Ecto neural progenitor cell (in vitro differentiated cells): ENCODE data around the gene BECN2.
"Not testable (repeated sequence)": the region's sequence is repeated elsewhere in the genome, so short reads cannot be mapped to it uniquely, and the experiment has no call there.

Experiments used
- DNase-seq: peaks from one replicate; pipeline ENCODE4 v3.0.0-alpha.2; 2018; ENCODE audit warnings: low spot score

The BECN2 gene

DNA sequence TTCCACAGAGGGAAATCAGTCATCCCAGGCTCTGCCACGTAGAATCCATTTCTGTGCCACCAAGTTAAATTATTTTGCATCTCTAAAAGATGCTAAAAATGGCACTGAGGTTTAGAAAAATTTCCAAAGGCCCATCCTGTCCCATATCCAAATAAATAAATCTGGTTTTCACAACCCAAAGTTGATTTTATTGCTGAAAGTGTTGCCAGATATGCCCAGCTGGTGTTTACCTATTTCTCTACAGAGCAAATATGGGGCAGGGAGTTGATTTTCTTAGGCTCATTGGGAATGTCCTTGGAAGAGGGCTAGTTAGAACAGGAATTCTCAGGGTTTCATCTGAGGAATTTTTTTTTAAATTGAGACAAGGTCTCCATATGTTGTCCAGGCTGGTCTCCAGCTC is 22.4 kb downstream of the BECN2 start:
- no peak for DNase-seq

DNA sequence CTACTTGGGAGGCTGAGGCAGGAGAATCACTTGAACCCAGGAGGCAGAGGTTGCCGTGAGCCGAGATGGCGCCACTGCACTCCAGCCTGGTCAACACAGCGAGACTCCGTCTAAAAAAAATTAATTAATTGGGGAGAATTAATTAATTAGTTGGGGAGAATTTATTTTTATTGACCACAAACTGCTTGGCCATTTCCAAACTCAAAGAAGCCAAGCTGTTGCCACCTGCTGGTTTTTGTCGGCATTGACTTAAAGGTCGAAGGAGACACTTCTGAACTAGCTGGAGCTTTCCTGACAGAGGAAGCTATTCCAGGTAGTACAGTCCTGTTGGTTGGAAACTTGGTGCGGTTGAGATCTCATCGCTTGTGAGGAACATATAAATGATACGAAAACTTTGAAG is 28.2 kb downstream of the BECN2 start:
- DNase-seq = peak; percentile 51

DNA sequence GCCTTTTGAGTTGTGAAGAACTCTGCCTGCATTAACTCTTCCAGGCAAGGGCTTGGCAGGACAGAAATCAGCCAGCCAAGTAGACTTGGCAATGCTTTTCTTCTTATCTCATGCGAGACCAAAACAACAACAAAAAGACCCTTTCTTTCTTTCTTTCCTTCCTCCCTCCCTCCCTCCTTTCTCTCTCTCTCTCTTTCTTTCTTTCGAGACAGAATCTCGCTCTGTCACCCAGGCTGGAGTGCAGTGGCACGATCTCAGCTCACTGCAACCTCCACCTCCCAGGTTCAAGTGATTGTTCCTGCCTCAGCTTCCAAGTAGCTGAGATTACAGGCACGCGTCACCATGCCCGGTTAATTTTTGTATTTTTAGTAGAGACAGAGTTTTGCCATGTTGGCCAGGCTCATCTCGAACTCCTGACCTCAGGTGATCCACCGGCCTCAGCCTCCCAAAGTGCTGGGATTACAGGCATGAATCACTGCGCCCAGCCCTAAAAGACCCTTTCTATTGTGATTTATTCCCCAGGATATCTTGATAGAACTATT is 30.9 kb downstream of the BECN2 start:
- not testable (repeated sequence) for DNase-seq

DNA sequence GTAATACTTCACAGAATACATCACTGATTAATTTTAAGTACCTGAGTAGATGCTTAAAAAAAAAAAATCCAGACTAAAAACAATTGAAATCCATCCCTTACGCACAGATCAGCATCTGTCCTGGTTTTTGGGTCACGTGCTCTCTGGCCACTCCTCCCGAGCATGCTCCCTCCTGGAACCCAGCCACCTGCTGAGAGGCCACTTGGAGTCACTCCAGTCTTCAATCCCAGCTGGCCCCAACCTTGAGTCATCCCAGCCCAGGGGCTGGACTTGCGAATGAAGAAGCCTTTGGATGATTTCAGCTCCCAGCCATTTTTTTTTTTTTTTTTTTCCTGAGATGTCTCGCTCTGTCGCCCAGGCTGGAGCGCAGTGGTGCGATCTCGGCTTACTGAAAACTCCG is 32.5 kb downstream of the BECN2 start:
- no peak for DNase-seq

DNA sequence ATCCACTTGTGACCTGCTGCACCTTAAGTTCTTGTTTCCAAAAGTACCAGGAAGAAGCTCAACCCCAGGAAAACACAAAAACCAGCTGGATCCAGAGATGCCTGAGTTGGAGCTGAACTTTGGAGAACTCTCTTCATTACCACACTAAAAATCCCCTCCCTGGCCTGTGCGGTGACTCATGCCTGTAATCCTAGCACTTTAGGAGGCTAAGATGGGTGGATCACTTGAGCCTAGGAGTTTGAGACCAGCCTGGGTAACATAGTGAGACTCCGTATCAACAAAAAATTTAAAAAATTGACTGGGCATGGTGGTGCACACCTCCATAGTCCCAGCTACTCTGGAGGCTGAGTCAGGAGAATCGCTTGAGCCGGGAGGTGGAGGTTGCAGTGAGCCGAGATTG is 35.2 kb downstream of the BECN2 start:
- DNase-seq = no peak

- DNase-seq = no peak
These were observed 36.6 kb downstream of the BECN2 start for GRCh38 chr1:241994171-241994570.

GRCh38 chr1:241997401-241997998 is 39.9 kb downstream of the BECN2 start:
- no peak for DNase-seq

DNA sequence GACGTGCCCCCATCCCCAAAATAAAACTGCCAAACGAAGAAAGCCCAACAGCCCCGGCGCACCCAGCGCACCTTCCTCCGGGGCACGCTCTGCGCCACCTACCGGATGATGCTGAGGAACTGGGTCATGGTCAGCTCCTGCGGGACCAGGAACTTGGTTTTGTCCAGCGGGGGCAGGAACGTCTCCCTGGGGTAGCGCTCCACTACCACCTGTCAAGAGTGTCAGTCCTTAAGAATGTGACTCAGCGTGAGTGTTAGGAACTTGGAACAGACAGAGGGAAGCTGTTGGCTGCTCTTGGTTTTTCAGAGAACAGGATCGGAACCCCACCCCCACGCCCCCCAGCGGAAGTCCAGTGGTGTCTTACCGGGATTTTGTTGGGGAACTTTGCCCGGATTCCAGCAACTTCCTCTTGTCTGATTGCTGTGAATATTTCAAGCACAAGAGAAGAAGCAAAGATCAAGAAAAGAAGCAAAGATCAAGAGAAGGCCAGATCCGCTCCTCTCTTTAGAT is 40.9 kb downstream of the BECN2 start:
- peak; percentile 77 for DNase-seq

GRCh38 chr1:241999026-241999425 is 41.5 kb downstream of the BECN2 start, which contains the start of gene MAP1LC3C:
Gene MAP1LC3C, minus strand, starts transcription at chr1:241999098. Its CDS starts 90 bp downstream, at chr1:241999008.
- no peak for DNase-seq

DNA sequence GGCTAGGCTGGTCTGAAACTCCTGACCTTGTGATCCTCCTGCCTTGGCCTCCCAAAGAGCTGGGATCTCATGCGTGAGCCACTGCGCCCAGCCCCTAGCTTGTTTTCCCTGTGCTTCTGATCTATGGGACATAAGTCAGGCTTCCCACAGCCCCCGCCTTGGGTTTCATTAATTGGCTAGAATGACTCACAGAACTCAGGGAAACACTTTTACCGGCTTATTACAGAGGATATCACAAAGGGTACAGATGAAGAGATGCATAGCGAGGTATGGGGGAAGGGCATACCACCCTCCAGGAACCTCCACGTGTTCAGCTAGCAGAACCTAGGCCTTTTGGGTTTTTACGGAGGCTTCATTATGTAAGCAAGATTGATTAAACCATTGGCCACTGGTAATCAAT is 42.9 kb downstream of the BECN2 start:
- DNase-seq = no peak

DNA sequence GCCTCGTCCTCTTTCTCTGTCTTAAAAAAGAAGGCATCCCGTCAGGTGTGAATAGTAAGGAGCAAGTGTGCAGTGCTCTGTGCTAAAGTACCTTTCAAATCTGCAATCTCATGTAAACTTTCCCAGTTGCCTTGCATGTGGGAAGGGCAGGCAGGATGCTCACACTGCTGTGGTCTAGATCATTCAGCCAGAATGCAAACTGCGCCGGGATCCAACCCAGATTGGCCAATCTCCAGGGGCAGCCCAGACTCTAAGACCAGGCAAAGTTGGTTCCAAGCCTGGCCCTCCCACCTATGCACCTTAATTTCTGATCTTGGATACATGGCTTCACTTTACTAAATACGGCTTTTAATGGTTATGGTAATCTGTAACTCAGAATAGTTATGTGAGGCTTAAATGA is 44.5 kb downstream of the BECN2 start:
- no peak for DNase-seq

DNA sequence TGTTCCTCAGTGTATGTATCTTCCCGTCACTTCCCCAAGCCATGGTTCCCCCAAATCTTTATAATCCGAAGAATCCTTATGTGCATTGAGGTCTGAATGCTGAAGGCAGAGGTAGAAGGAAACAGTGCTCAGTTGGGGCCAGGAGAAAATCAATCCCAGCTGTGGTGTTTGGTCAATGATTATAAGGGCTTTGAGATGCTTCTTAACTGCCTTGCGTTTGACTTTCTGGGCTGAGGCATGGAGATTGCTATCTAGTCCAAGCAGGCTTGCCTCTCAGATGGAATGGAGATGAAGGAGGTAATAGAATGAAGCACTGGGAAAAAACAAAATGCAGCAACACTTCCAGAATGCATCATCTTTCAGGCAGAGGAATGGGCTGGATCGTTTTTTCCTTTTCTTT is 44.9 kb downstream of the BECN2 start:
- DNase-seq = no peak

- DNase-seq = no peak
These were observed 47.4 kb downstream of the BECN2 start for GRCh38 chr1:242004751-242005495.

GRCh38 chr1:242005866-242006535 is 48.4 kb downstream of the BECN2 start:
- no peak for DNase-seq

DNA sequence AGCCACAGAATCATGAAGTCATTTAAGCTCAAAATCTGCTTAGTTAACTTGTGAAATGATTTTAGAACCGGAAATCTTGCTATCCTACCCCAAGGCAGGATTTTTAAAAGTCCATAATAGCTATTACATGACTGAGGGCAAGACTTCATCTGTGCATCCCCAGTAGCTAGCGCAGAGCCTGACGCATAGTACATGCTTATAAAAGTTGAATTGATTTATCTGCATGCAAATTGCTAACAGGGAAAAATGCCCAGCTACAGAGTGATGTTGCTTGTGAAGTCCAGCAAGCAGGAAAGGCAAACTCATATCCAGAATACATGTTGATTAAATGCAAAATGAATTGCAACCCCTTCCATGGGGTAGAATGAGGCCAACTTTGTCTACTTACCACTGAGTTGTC is 49.4 kb downstream of the BECN2 start:
- no peak for DNase-seq
